HT1080 (cell line): Measurements from ENCODE around the gene MGA. TPM values are rescaled to one million over a fixed set of nuclear protein-coding genes. Genes with fewer than 3 reads are reported as not detected.
"Not testable (repeated sequence)": the region's sequence is repeated elsewhere in the genome, so short reads cannot be mapped to it uniquely, and the experiment has no call there.

Experiments
- DNase-seq: peaks from one replicate; pipeline ENCODE4 v3.0.0-alpha.2; 2015; ENCODE audit warnings: low read depth
- total RNA-seq: library from RNA; depleted of rRNA; stranded (reverse); fragments of >200 nt; shearing (Covaris generic); gene quantifications from 2 replicates; pipeline ENCODE4 v1.2.3, GENCODE V29; 2014

The MGA gene
- total RNA-seq, 1 experiment from 2014 or later = 18.5 TPM

DNA sequence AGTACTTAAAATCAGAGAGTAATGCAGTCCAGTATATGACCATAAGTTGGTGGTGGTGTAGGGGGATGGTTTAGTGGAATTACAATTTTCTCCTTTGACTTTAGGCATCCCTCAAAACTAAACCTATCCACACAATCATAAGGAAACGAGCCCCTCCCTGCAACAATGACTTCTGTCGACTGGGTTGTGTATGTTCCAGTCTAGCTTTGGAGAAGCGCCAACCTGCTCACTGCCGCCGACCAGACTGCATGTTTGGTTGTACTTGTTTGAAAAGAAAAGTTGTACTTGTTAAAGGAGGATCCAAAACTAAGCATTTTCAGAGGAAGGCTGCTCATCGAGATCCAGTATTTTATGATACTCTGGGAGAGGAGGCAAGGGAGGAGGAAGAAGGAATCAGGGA lies 52.8 kb downstream of the MGA start:
- no peak for DNase-seq

DNA sequence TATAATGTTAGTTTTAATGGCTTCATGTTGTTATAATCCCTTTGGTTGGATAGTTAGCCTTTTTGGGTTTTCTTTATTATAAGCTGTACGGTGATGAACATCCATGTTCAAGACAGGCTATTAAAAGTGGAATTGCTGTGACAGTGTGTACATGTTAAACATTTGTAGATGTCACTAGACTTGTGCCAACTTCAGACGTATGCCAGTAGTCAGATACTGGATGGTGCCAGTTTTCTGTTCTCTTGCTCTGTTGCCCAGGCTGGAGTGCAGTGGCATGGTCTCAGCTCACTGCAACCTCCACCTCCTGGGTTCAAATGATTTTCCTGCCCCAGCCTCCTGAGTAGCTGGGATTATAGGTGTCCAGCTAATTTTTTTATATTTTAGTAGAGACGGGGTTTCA lies 54.1 kb downstream of the MGA start:
- DNase-seq = no peak

DNA sequence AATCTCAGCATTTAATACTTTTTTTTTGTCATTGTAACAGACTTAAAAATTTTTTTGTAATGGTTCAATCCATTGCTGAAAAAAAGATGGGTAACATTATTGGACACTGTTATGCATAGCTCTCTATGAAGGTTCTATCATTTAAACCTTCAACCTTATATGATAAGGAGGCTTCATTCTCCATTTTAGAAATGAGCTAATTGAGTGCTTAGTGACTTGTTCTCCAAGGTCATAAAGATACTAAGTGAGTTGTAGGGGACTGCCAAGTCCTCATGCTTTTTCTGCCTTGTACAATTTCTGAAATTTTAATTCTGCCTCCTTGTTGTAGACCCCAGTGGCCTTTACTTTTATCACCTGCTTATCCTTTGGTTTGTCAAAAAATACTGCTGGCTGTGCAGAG lies 56.7 kb downstream of the MGA start:
- DNase-seq = no peak

DNA sequence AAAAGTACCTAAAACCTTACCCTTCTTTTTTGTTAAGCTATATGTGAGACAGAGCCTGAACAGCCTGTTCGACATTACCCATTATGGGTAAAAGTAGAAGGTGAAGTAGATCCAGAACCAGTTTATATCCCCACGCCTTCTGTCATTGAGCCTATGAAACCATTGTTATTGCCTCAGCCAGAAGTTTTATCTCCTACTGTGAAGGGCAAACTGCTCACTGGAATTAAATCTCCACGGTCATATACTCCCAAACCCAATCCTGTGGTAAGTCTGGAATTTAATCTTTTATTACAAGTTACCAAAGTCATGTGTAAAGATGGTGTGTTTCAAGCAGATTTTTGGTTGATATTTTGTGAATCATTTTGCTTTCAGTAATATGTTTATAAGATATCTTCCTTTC lies 66.9 kb downstream of the MGA start:
- DNase-seq = no peak

DNA sequence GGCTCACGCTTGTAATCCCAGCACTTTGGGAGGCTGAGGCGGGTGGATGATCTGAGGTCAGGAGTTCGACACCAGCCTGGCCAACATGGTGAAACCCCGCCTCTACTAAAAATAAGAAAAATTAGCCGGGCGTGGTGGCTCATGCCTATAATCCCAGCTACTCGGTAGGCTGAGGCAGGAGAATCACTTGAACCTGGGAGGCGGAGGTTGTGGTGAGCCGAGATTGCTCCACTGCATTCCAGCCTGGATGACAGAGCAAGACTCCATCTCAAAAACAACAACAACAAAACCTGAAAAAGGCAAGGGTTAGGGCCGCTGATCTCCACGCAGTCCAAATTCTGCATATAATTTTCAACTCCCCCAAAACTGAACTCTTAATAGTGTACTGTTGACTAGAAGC lies 67.9 kb downstream of the MGA start:
- not testable (repeated sequence) for DNase-seq

- no peak for DNase-seq
Measured at GRCh38 chr15:41730543-41730942, 70.3 kb downstream of the MGA start.

- DNase-seq = no peak
Measured at GRCh38 chr15:41732483-41732882, 72.3 kb downstream of the MGA start.

GRCh38 chr15:41734079-41734478 lies 73.9 kb downstream of the MGA start:
- no peak for DNase-seq

DNA sequence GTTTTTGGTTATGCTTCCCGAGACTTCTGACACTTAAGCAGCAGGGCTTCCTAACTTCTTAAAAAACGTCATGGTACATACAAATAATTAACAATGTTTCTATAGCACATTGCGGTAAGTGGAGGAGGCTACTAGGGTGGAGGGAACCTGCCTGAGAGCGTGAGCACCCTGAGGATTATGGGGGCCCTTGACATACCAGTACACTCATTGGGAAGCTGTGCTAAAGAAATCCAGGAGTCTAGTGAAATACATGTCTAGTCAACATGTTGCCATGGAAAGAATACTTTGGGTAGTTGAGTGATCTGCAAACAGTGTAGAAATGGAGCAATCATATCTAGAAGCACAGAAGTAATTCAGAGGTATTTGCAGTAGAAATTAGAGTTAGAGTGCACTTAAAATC lies 74.8 kb downstream of the MGA start:
- no peak for DNase-seq

DNA sequence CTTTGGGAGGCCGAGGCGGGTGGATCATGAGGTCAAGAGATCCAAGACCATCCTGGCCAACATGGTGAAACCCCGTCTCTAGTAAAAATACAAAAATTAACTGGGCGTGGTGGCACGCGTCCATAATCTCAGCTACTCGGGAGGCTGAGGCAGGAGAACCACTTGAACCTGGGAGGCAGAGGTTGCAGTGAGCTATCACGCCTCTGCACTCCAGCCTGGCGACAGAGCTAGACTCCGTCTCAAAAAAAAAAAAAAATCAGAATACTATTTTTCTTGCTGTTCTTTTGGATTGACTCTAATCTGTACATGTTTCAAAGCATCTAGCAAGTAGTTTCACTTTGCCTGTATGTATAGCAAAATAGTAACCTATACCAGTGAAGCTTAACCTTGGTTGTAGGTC lies 75.3 kb downstream of the MGA start:
- not testable (repeated sequence) for DNase-seq

- no peak for DNase-seq
Measured at GRCh38 chr15:41746802-41747201, 86.6 kb downstream of the MGA start.

DNA sequence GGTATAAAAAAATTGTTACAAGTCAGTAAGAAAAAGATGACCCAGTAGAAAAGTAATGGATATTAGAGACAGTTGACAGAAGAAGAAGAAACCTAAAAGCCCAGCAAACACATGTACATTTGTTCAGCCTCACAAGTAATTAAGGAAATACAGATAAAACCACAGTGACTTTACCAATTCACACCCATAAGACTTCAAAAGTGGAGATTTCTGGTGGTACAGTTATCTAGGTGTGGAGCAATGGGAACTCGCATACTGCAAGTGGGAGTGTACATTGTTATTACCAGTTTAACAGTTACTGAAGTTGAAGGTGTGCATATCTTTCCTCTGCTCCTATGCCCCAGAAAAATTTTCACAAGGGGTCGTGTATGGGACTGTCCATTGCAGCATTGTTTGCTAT lies 96.0 kb downstream of the MGA start:
- no peak for DNase-seq

DNA sequence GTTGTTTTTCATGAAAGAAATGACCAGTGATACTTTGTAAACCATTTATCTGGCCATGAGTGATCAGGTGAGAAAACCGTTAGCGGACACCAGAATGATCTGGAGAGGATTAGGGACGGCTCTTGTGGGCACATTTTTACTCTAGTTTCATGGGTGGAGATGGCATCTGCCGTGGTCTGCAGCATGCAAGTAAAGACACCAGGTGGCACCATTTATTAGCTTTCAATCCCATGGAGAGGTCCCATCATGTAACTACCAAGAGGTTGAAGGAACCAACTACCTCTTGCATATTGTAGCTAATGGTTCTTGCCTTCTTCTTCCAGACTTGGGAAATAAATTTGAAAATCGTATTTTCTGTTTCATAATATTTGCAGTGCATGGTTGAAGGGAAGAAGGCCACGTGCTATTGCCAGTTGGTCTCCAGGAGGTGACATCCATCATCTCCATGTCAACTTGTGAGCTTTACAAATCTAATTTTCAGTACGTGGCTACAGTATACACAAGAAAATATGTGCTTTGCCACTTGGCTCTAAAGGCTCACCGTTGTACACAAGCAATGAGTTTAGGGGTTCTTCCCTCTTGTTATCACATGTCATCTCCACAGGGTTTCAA lies 112.6 kb downstream of the MGA start:
- peak; percentile 82 for DNase-seq

- no peak for DNase-seq
Measured at GRCh38 chr15:41773332-41773728, 113.1 kb downstream of the MGA start.

GRCh38 chr15:41773729-41774061 lies 113.5 kb downstream of the MGA start:
- no peak for DNase-seq

DNA sequence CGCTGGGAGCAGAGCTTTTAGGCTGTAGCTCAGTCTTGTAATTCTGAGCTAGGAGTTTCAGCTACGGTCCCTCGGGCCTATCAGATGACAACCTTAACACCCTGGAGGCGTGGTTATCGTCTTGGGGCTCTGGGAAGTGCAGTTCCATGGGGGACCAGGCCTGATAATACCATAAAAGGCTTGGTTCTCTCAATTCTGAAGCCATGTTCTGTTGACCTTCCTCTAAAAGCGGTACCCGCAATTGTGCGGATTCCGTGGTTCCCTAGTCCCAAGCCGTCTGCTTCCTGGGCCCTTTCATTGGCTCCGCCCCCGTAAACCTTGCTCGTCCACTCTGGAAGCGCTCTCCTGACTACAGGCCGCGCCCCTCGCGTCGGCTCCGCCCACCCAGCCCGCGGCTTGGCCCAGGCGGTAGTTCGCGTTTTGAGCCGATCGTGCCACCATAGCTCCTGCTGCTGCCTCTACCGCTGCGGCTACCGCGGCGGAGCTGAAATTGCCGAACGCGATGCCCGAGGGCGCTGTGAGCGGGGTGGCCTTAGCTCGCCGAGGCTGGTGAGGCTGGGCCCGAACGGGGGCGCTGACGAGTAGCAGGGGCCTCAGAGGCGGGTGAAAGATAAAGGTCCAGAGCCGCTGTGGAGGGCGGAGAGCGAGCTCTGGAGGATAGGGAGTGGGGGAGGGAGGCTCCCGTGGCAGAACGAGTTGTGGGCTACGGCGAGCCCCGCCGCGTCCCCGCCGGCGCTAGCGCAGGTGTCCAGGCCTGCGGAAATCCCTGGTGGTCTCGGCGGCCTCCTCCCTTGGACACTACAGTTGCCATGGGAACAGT lies 114.1 kb downstream of the MGA start, which contains the start of gene MAPKBP1:
MAPKBP1 (plus strand) TSS at position 423 of the 820 bp plus-strand sequence. CDS start 792 bp downstream, outside the sequence.
- peak; percentile 99 for DNase-seq

DNA sequence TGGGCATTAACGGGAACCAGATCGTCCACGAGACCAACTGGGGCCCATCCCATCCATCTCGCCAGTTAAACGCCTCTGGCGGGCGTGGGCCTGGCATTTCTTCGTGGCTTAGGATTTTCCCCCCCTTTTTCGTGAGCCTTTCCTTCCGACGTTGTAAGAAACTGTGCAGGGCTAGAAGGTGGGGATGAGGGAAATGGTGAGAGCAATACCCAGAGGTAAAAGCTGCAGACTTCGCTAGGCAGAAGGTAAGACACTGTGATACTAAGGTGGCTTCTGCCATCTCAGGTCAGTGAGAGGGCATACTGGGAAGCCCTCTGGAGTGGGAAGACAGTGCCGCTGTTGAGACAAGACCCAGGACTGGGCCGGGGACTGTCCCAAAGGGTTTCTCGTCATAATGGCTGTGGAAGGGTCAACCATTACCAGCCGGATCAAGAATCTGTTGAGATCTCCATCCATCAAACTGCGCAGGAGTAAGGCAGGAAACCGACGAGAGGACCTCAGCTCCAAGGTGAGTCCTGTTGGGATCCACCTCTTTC lies 114.7 kb downstream of the MGA start:
- DNase-seq = no peak

DNA sequence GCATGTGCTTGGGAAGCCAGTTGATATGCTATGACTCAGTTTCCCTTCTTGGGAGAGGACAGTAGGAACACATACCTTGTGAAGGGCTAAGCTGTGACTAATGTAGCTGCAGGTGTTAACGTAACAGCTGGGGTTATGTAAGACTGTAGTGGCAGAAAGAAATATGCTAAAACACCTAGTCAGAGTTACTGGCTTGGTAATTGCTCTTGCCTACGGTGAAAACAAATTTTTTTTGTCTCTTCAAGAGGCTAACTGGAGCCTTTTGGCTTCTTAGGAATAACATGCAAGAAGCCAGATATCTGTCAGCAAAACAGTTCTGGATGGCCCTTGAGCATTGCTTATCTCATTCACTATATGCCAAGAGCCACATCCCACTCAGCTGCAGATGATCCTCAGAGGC lies 115.4 kb downstream of the MGA start:
- no peak for DNase-seq

- peak; percentile 70 for DNase-seq
Measured at GRCh38 chr15:41777421-41777973, 117.3 kb downstream of the MGA start.

DNA sequence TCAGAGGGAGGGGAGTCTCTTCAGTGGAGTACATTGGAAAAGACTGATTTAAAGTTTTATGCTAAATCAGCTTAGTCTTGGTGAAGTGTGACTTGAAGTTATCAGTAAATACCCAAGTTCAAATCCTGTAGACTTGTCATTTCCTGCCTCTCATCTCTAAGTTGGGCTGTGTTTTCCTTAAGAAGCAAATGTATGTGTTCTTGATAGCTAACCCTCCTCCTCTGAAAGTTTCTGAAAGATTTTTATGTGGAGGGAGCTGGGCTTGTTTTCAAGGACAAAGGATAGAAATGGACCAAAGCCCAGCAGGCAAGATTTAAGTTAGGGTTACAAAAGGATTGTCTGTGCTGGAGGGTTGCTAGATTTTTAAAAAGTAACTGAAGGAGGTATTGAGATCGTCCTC lies 118.3 kb downstream of the MGA start:
- DNase-seq = peak; percentile 34

GRCh38 chr15:41779662-41780157 lies 119.5 kb downstream of the MGA start:
- DNase-seq = no peak

DNA sequence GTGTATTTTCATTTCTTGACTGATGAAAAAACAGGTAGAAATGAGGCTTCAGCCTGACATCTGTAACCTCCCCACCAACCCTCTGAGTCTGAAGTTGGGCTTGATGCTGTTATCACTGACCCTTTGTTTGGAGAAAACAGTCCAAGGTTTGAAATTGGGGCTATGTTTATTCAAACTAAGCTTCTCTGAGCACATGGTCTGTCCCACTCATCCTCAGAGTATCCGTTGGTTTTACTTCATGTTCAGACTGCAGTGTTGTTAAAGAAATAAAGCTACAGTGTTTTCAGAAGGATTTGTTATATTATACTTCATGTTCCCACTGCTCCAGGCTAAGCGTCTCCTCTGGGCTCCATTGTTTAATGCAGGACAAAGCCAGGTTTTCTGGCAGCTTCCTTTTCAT lies 120.1 kb downstream of the MGA start:
- no peak for DNase-seq
